NCI-H2171 (cell line): ENCODE results near the gene MCF2L.

Source experiments
- DNase-seq: peaks from one replicate; lab custom pipeline; 2025; lab: John Stamatoyannopoulos, UW

The MCF2L gene

GRCh38 chr13:112979406-112979902, 10.4 kb downstream of the MCF2L start:
- no peak for DNase-seq

GRCh38 chr13:112980434-112980833, 11.4 kb downstream of the MCF2L start:
- DNase-seq: no peak

DNA sequence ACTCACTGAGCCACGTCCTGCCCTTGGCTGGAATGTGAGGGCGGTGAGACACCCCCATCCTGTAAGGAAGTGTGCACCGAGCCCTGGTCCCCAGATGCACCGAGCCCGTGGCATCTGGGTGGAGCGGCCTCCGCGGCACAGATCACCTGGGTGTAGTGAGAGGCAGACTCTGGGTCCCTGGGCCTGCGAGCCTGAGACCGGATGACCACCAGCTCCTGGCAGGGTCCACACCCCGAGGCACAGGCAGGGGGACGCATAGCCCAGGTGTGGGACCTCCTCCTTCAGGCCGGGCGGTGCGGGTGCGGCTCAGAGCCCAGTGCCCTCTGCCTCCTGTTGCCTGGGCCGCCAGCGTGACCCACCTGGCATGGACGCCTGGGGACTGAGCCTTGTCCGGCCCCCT, 12.4 kb downstream of the MCF2L start:
- no peak for DNase-seq

DNA sequence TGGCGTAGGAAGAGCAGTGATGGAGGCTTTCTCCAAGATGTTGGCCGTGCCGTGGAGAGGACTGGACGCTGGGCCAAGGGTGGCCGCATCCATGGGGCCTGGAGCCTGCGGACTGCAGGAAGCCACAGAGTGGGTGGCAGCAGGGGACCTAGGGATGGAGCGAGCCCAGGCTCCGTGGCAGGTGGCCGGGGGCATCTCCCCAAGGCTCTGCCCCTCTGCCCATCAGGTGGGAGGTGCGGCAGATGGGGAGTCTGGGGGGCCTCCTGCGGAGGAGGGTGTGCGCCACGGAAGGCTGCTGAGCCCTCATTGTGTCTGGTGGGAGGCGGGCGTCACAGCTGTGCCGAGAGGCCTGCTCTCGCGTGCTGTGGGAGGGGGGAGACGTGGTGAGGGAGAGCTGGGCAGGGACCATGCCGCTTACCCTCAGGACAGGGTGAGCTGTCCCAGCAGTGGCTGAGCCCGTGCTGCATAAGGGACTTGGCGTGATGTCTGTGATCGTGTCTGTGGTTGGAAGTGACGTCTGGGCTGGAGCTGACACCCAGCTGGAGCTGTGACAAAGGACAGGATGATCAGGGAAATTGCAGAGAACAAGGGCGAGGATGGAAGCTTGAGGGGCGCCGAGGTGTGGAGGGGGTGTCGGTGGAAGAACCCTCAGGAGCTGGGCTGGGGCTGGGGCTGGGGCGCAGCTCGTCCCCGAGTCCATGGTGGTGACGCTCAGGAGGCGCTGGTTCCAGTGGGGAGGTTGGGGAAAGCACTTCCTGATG, 13.4 kb downstream of the MCF2L start:
- no peak for DNase-seq

DNA sequence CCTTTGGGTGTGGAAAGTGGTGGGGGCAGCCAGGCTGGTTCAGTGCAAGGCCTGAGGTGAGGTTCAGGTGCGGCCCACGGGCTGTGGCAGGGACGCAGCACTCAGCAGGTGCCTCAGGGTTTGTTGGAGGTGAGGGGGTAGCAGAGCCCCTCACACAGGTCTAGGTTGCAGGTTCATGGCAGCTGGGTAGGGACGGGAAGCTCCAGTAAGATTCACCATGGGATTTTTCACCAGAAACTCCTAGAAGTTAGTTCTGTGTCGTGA, 14.0 kb downstream of the MCF2L start:
- no peak for DNase-seq

DNA sequence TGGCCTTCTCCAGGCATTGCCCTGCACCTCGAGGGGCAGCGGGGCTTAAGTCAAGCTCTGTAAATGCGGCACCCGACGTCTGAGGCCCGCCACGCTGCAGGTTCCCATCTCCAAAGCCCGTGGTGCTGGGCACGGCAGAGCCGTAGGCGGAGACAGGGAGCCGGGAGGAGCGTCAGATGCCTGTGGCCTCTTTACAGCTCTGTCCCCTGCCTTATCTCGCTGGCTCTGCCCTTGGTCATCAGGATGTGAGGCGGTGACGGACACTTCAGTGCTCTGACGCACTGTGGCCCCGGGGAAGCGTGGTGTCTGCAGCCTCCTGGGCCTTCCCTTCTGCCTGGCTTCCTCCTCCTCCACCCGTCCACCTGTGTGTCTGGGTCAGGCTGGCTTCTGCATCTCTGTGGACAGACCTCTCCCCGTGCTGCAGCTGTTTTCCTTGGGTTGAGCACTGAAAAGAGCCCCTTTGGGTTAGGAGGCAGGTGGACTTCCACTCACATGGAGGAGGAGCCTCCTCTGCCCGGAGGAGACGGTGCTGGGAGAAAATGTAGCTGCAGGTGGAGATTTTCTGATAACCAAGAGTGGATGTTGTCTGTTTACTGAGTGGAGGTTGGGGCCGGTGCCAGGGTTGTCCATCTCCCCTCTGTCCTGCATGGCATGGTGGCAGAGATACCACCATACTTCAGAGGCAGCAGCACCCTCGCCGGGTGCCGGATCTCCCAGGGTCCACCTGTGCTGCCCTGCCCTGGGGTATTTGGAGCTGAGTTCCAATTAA, 14.6 kb downstream of the MCF2L start:
- DNase-seq: no peak

DNA sequence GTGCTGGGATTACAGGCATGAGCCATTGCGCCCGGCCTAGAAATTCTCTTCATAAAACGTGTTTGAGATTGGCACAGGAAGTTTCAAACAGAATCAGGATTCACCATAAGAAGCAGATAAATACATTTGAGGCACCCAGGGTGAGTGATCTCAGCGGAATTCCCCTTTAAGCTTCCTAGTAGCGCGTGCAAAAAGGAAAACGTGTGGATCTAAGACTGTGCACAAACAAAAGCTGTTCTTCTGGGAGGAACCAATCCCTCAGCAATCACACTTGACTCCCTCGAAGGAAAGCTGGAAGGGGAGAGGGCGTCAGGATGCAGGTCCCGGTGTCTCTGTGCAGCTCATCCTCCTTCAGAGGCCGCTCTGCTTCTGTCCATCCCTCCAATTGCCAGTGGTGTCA, 15.5 kb downstream of the MCF2L start:
- no peak for DNase-seq

DNA sequence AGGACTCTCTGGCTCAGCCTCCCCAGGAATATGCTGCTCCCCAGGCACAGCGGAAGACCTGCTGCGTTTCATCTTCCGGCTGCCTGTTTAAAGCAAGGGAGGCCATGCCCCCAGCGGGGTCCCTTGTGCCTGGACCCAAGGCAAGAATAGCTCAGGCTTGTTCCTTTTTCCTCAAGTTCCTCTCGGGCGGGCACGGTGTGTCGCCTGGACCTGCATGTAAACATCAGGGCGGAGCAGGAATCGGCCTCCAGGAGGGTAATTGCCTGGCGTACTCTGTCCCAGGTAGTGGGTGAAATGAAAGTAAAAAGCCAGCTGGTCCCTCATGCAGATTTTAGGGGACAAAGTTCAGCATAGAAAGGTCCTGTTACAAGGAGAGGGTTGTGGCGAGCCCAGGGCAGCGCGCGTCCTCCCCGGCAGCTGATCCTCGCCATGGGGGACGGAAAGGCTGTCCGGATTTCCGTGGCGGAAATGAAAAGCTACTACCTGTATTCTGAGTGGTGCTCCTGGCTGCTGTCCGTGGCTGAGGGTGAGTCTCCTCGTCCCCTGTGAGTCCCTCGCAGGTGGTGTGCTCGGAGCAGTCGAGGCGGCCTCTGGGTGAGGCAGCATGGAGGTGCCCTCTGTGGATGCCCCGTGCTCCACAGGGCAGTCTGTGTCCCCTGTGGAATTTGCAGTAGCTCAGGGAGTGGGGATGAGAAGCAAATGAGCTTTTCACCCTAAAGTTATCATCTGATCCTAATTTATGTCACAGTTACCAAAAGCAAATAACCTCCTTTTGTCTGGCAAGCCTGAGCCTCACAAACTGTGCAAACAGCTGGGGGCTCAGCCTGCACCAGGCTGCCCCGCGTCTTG, 16.2 kb downstream of the MCF2L start:
- no peak for DNase-seq

- DNase-seq: no peak
Measured at GRCh38 chr13:112985803-112986408, 16.9 kb downstream of the MCF2L start.

DNA sequence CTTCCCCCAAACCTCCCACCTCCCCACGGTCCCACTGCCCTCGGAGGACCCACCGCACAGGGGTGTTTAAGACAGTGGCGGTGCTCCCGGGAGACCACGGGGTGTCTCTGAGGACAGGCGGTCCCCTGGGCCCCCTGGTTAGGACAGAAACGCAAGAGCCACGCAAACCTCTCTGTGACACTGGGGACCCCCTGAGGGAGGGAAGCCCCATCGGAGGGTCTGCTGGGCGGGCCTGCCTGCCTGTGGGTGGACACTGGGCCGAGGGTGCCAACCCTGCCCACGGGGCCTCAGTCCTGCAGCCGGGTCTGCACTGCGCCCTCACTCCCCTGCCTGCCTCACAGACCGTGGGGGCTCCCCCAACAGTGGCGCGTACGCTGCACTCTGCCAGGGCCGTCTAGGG, 17.5 kb downstream of the MCF2L start:
- no peak for DNase-seq

DNA sequence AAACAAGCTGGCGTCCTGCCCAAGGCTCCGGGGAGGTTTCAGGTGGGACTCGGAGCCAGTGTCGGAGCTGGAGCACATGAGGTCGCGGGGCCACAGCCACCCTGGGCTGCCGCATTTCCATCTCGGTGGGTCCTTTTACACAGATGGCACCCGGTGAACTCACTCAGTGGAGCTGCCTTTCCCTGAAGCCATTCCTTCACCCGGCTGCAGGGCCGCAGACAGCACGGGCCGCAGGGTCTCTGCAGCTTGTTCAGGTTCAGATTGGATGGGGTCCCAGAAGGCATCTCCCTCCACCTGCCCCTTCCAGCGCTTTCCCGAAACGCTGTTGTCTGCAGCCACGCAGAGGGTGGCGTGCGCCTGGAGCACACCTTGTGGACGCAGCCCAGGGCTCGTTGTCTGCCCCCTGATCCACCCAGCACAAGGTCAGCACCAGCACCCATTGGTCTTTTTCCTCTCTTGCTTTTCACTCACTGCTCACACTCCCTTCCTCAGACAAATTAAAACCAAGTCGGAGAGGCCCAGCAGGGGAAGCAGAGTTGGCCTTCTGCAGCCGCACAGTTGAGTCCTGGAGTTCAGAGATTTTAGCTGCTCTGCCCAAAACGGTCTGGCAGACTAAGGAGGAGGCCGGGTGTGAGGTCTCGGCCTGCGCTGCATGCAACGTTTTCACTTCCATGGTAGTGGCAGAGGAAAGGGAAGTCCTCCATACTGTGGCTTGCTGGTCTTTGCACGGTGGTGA, 18.1 kb downstream of the MCF2L start:
- no peak for DNase-seq

DNA sequence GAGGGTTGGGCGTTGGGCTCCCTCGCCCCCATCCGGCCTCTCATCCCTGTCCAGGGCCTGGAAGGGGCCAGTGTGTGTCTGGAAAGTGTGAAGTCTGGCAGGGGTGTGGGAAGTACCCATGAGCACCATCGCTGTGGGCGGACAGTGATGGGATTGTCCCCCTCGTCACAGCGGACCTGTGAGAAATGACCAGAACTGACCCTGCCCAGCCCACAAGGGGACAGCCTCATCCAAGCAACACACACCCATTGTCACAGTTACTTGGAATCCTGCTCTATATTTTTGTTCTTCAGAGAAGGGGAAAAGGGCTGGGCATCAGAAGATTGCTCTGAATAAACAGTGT, 18.6 kb downstream of the MCF2L start:
- no peak for DNase-seq

DNA sequence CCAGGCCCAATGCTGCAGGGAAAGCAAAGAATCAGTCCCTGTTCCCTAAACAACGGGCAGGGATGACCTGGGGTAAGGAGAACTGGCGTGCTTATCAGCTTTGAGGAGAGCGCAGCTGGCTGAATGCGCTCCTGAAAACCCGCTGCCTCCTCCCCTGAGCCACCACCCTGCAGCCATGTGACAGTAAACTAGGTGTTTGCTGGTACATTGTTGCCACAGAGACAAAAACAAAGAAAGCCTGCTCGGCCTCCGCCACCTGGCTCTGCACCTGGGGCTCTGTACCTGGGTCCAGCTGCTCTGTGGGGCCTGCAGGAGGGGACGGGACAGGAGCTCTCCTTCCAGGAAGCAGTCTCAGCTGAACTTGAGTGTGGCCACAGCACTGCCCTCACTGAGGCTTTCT, 21.8 kb downstream of the MCF2L start:
- DNase-seq: peak; percentile 91

- no peak for DNase-seq
Measured at GRCh38 chr13:112991609-112992008, 22.6 kb downstream of the MCF2L start.

GRCh38 chr13:112992931-112993680, 24.1 kb downstream of the MCF2L start:
- no peak for DNase-seq

GRCh38 chr13:112994084-112994780, 25.2 kb downstream of the MCF2L start:
- no peak for DNase-seq

- no peak for DNase-seq
Measured at GRCh38 chr13:112994781-112995355, 25.9 kb downstream of the MCF2L start.

GRCh38 chr13:112995395-112996191, 26.6 kb downstream of the MCF2L start:
- no peak for DNase-seq

GRCh38 chr13:112996671-112997091, 27.7 kb downstream of the MCF2L start:
- DNase-seq: peak; percentile 27
